Neural cell (in vitro differentiated cells): Measurements from ENCODE around the gene C1QC. TPM values are rescaled to one million over a fixed set of nuclear protein-coding genes. Genes with fewer than 3 reads are reported as not detected.

Experiments
- H2AFZ ChIP-seq: fragments of 200-600, 300-800 bp; sonication (generic), shearing (Covaris generic); 2 replicates; pipeline ENCODE4 v1.6.0; 2014; ENCODE audit warnings: low read depth, mild to moderate bottlenecking, antibody characterized with exemption, low read length, moderate library complexity
- H3F3A ChIP-seq: fragments of 200-600 bp; shearing (Covaris generic); 2 replicates; pipeline ENCODE4 v1.6.1; 2016; ENCODE audit warnings: mild to moderate bottlenecking, moderate library complexity, mixed read lengths, antibody characterized with exemption, low read length; ENCODE audit not compliant: insufficient read depth, poor library complexity, severe bottlenecking
- H3K27ac ChIP-seq: fragments of 200-600, 300-800 bp; sonication (generic), shearing (Covaris generic); 2 replicates; pipeline ENCODE4 v1.5.1; 2014; ENCODE audit warnings: mild to moderate bottlenecking, low read length, moderate library complexity
- H3K27me3 ChIP-seq: fragments of 300-800, 200-600 bp; sonication (generic), shearing (Covaris generic); 2 replicates; pipeline ENCODE4 v1.6.0; 2014; ENCODE audit warnings: mild to moderate bottlenecking, low read depth, low read length, moderate library complexity; ENCODE audit not compliant: insufficient read depth
- H3K36me3 ChIP-seq: fragments of 300-800, 200-600 bp; sonication (generic), shearing (Covaris generic); 2 replicates; pipeline ENCODE4 v1.5.1; 2014; ENCODE audit warnings: mild to moderate bottlenecking, antibody characterized with exemption, low read length, moderate library complexity; ENCODE audit not compliant: insufficient read depth
- H3K4me2 ChIP-seq: fragments of 300-800, 200-600 bp; sonication (generic), shearing (Covaris generic); 2 replicates; pipeline ENCODE4 v1.6.0; 2014; ENCODE audit warnings: mild to moderate bottlenecking, low read length
- H3K4me3 ChIP-seq: fragments of 300-800, 200-600 bp; sonication (generic), shearing (Covaris generic); 2 replicates; pipeline ENCODE4 v1.5.1; 2014; ENCODE audit warnings: mild to moderate bottlenecking, low read length, moderate library complexity
- H3K79me2 ChIP-seq: fragments of 200-600 bp; shearing (Covaris generic); replicated peaks from 2 replicates; pipeline ENCODE4 v1.6.0; 2014; ENCODE audit warnings: mild to moderate bottlenecking, low read length, moderate library complexity; ENCODE audit not compliant: insufficient read depth
- H3K9ac ChIP-seq: fragments of 300-800, 200-600 bp; sonication (generic), shearing (Covaris generic); 2 replicates; pipeline ENCODE4 v1.6.1; 2016; ENCODE audit warnings: mild to moderate bottlenecking, low read length, mixed read lengths
- H3K9me2 ChIP-seq: fragments of 200-600 bp; shearing (Covaris generic); 2 replicates; pipeline ENCODE4 v1.6.1; 2016; ENCODE audit warnings: mild to moderate bottlenecking, low read length, mixed read lengths; ENCODE audit not compliant: insufficient read depth
- H3K9me3 ChIP-seq: fragments of 200-600, 300-800 bp; sonication (generic), shearing (Covaris generic); 2 replicates; pipeline ENCODE4 v1.6.1; 2016; ENCODE audit warnings: mild to moderate bottlenecking, mixed run types, low read length, moderate library complexity, mixed read lengths
- H4K20me1 ChIP-seq: fragments of 200-600 bp; shearing (Covaris generic); 2 replicates; pipeline ENCODE4 v1.6.1; 2016; ENCODE audit warnings: mild to moderate bottlenecking, mixed run types; ENCODE audit not compliant: insufficient read depth
- CTCF ChIP-seq: fragments of 450-650 bp; IDR thresholded peaks from 2 replicates; pipeline ENCODE4 v1.5.1; 2014; ENCODE audit warnings: antibody characterized with exemption, mild to moderate bottlenecking, moderate library complexity; ENCODE audit not compliant: poor library complexity, severe bottlenecking
- EP300 ChIP-seq: fragments of 450-650 bp; conservative IDR thresholded peaks from 2 replicates; pipeline ENCODE4 v1.6.1; 2014; ENCODE audit warnings: antibody characterized with exemption, mild to moderate bottlenecking, moderate library complexity; ENCODE audit not compliant: poor library complexity, severe bottlenecking
- EZH2 ChIP-seq: fragments of 200-600, 300-800 bp; shearing (Covaris generic), sonication (generic); IDR thresholded peaks from 2 replicates; pipeline ENCODE4 v1.6.1; 2014; ENCODE audit warnings: antibody characterized with exemption, low read length, borderline replicate concordance, mild to moderate bottlenecking; ENCODE audit not compliant: insufficient read depth, poor library complexity, severe bottlenecking
- POLR2AphosphoS5 ChIP-seq: IDR thresholded peaks from 2 replicates; pipeline ENCODE4 v1.6.1; 2012
- RAD21 ChIP-seq: fragments of 450-650 bp; conservative IDR thresholded peaks from 2 replicates; pipeline ENCODE4 v1.6.1; 2014; ENCODE audit warnings: antibody characterized with exemption, mild to moderate bottlenecking, moderate library complexity
- REST ChIP-seq: IDR thresholded peaks from 2 replicates; pipeline ENCODE4 v1.6.1; 2012; ENCODE audit warnings: borderline replicate concordance
- SMC3 ChIP-seq: fragments of 450-650 bp; conservative IDR thresholded peaks from 2 replicates; pipeline ENCODE4 v1.6.1; 2014; ENCODE audit warnings: antibody characterized with exemption, mild to moderate bottlenecking, moderate library complexity; ENCODE audit not compliant: poor library complexity
- TAF1 ChIP-seq: IDR thresholded peaks from 2 replicates; pipeline ENCODE4 v1.6.1; 2012; ENCODE audit warnings: low read depth
- polyA plus RNA-seq: library from polyadenylated mRNA; depleted of rRNA; stranded (reverse); fragments of >200 nt; gene quantifications from 2 replicates; pipeline ENCODE4 v1.2.3, GENCODE V29; 2014

Gene C1QC
- polyA plus RNA-seq, 1 donor from 2014 or later: not detected

- Histone ChIP-seq H3K4me3 (no peak within 1 kb of the TSS), H3K9ac (no peak within 1 kb of the TSS), H3K27ac (no peak within 1 kb of the TSS)
Observed at GRCh38 chr1:22652881-22653316, 9.5 kb downstream of the C1QC start, which contains the start of gene C1QB. C1QB (plus strand) TSS chr1:22653236; CDS start chr1:22659463, 6,227 bp downstream.

GRCh38 chr1:22654692-22655091, 11.3 kb downstream of the C1QC start:
- Histone ChIP-seq H3K9me2 (no peaks in the 10 kb centered on the region), H2AFZ (no peak overlapping the region), H3K4me2 (no peak overlapping the region), H4K20me1 (no peaks in the 10 kb centered on the region), H3K36me3 (no peaks in the 10 kb centered on the region), H3K9me3 (no peaks in the 10 kb centered on the region), H3K79me2 (no peaks in the 10 kb centered on the region), H3K27me3 (no peaks in the 10 kb centered on the region), H3F3A (no peaks in the 10 kb centered on the region), H3K9ac (no peak overlapping the region), H3K4me3 (no peak overlapping the region), H3K27ac (no peak overlapping the region)
- no peak for TF ChIP-seq EZH2
- TF ChIP-seq SMC3: no peak
- TF ChIP-seq POLR2AphosphoS5: no peak
- no peak for TF ChIP-seq EP300
- TF ChIP-seq REST: no peak
- no peak for TF ChIP-seq CTCF
- no peak for TF ChIP-seq RAD21
- TF ChIP-seq TAF1: no peak

More at GRCh38 chr1:22652881-22653316, 9.5 kb downstream of the C1QC start, which contains the start of gene C1QB:
- H3K79me2 ChIP-seq: no peaks in the 10 kb centered on the region
- H3F3A ChIP-seq: no peaks in the 10 kb centered on the region
- no peaks in the 10 kb centered on the region for H3K36me3 ChIP-seq
- H4K20me1 ChIP-seq: no peaks in the 10 kb centered on the region
- H3K4me2 ChIP-seq: no peak within 1 kb of the TSS
- no peaks in the 10 kb centered on the region for H3K9me2 ChIP-seq
- no peaks in the 10 kb centered on the region for H3K9me3 ChIP-seq
- TF ChIP-seq REST: no peak
- TF ChIP-seq TAF1: no peak
- TF ChIP-seq SMC3: no peak
- no peak within 1 kb of the TSS for H2AFZ ChIP-seq
- H3K27me3 ChIP-seq: no peaks in the 10 kb centered on the region
